GM21737 (cell line): ENCODE results near the gene CELA2A.
"Not testable (repeated sequence)": the region's sequence is repeated elsewhere in the genome, so short reads cannot be mapped to it uniquely, and the experiment has no call there.

ENCODE experiments used
- ATAC-seq: cut with Tn5 transposase; IDR thresholded peaks from one replicate; pipeline ENCODE4 v1.9.1; 2021; ENCODE audit warnings: mild to moderate bottlenecking, moderate library complexity; ENCODE audit not compliant: unreplicated experiment

The CELA2A gene

GRCh38 chr1:15444468-15445389 lies 11.8 kb upstream of the CELA2A start:
- no peak for ATAC-seq

GRCh38 chr1:15445390-15446122 lies 11.0 kb upstream of the CELA2A start:
- no peak for ATAC-seq

GRCh38 chr1:15446212-15446611 lies 10.3 kb upstream of the CELA2A start:
- ATAC-seq = no peak

GRCh38 chr1:15448877-15449462 lies 7.6 kb upstream of the CELA2A start:
- ATAC-seq = no peak

GRCh38 chr1:15449567-15449966 lies 7.0 kb upstream of the CELA2A start:
- ATAC-seq = no peak

GRCh38 chr1:15451014-15451722 lies 5.4 kb upstream of the CELA2A start:
- no peak for ATAC-seq

GRCh38 chr1:15452216-15452615 lies 4.3 kb upstream of the CELA2A start:
- no peak for ATAC-seq

GRCh38 chr1:15452866-15453571 lies 3.5 kb upstream of the CELA2A start:
- no peak for ATAC-seq

GRCh38 chr1:15453734-15454133 lies 2.8 kb upstream of the CELA2A start:
- no peak for ATAC-seq

GRCh38 chr1:15454256-15454655 lies 2.3 kb upstream of the CELA2A start:
- no peak for ATAC-seq

- ATAC-seq = no peak
Observed at GRCh38 chr1:15455522-15455921, 1.0 kb upstream of the CELA2A start.

GRCh38 chr1:15457585-15457984 lies 1.1 kb downstream of the CELA2A start:
- ATAC-seq = no peak

GRCh38 chr1:15458388-15458787 lies 1.9 kb downstream of the CELA2A start:
- not testable (repeated sequence) for ATAC-seq

- ATAC-seq = no peak
Observed at GRCh38 chr1:15459771-15460707, 3.5 kb downstream of the CELA2A start.

- ATAC-seq = no peak
Observed at GRCh38 chr1:15460708-15461095, 4.2 kb downstream of the CELA2A start.

GRCh38 chr1:15463064-15463800 lies 6.7 kb downstream of the CELA2A start:
- ATAC-seq = not testable (repeated sequence)

- not testable (repeated sequence) for ATAC-seq
Observed at GRCh38 chr1:15463926-15464322, 7.4 kb downstream of the CELA2A start.

GRCh38 chr1:15465674-15466073 lies 9.1 kb downstream of the CELA2A start:
- no peak for ATAC-seq
